ENCODE measurements around the gene C15orf40.

The C15orf40 gene

DNA sequence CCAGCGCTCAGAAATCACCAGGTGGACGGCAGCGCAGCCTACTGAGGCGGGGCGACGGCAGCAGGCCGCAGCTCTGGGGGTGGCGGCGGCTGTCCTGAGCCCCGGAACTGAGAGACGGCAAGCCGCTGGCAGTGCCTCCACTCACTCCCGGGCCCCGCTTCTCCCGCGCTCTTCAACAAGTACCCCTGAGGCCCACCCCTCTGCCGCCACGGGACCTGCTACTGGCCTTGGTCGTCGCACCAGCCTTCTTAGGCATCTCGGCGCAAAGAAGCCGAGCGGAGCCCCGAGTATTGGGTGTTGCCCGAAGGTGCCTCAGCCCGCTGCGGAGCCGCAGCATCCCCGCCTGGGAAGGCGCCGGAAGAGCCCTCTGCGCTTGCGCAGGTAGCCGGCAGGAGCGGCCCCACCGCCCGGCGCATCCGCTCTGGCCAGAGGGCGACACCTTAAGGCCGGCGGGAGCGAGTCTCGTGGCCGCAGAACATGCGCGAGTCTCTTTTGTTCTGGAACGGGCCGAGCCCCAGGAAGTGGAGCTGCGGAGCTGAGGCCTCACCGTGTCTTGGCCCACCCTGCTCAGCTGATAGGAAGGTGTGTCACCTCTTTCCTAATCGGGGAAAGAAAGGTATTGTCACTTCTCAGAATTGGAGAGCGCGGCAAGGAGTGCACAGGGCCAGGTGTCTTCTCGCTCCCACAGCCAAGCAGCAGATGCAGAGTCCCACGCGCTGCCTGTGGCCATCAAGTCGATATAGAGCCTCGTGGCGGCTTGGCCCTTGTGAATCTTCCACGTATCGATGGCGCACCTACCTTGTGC lies at the start of gene C15orf40:
C15orf40 (minus strand) TSS at position 369 of the 805 bp plus-strand sequence; CDS start at position 337, 32 bp downstream.
- TF ChIP-seq, protein P1, sequence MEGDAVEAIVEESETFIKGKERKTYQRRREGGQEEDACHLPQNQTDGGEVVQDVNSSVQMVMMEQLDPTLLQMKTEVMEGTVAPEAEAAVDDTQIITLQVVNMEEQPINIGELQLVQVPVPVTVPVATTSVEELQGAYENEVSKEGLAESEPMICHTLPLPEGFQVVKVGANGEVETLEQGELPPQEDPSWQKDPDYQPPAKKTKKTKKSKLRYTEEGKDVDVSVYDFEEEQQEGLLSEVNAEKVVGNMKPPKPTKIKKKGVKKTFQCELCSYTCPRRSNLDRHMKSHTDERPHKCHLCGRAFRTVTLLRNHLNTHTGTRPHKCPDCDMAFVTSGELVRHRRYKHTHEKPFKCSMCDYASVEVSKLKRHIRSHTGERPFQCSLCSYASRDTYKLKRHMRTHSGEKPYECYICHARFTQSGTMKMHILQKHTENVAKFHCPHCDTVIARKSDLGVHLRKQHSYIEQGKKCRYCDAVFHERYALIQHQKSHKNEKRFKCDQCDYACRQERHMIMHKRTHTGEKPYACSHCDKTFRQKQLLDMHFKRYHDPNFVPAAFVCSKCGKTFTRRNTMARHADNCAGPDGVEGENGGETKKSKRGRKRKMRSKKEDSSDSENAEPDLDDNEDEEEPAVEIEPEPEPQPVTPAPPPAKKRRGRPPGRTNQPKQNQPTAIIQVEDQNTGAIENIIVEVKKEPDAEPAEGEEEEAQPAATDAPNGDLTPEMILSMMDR (IDR thresholded peaks at IDR 0.05; ENCODE audit: low read depth, low read length, missing control alignments): peak; percentile 74
- in situ Hi-C loops (cut with HindIII; ENCODE audit: low sequenced_read_pairs): loop anchor here (5.0 kb wide), 1 partner anchor 86 kb away; no protein-coding TSS in a partner anchor
- DNase-seq (ENCODE audit: low read depth): peak; percentile 73
- H3K4me3 ChIP-seq (ENCODE audit: low read depth, low read length): peak within 1 kb of the TSS; percentile 70

GRCh38 chr15:83057696-83058376 lies 46.4 kb upstream of the C15orf40 start:
- TF ChIP-seq, protein P1 (IDR thresholded peaks at IDR 0.05; ENCODE audit: low read depth, low read length, missing control alignments): no peak
- in situ Hi-C loops (cut with HindIII; ENCODE audit: low sequenced_read_pairs): no loop called here
- no peak overlapping the region for H3K4me3 ChIP-seq (ENCODE audit: low read depth, low read length)
- DNase-seq (ENCODE audit: low read depth): no peak

DNA sequence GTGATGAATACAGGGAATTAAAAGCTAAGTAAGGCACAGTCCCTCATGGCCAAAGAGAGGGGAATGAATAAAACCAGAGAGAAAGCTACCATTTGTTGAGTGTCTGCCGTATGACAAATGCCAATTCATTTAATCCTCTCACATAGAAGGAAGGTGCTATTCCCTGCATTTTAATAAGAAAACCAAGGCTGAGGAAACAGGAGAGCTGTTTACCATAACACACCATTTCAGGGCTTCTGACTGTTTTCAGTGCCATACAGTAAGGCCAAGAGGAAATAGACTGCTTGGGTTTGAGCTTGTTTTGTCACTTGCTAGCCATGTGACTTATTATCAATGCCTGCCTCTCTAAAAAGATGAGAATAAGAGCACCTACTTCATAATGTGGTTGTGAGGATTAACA lies 45.6 kb upstream of the C15orf40 start:
- TF ChIP-seq, protein P1 (IDR thresholded peaks at IDR 0.05; ENCODE audit: low read depth, low read length, missing control alignments): no peak
- no peak overlapping the region for H3K4me3 ChIP-seq (ENCODE audit: low read depth, low read length)
- no peak for DNase-seq (ENCODE audit: low read depth)
- in situ Hi-C loops (cut with HindIII; ENCODE audit: low sequenced_read_pairs): no loop called here

GRCh38 chr15:83053151-83053550 lies 41.7 kb upstream of the C15orf40 start:
- TF ChIP-seq, protein P1 (IDR thresholded peaks at IDR 0.05; ENCODE audit: low read depth, low read length, missing control alignments): no peak
- no peak overlapping the region for H3K4me3 ChIP-seq (ENCODE audit: low read depth, low read length)
- in situ Hi-C loops (cut with HindIII; ENCODE audit: low sequenced_read_pairs): no loop called here
- peak; percentile 47 for DNase-seq (ENCODE audit: low read depth)

GRCh38 chr15:83046558-83047127 lies 35.2 kb upstream of the C15orf40 start:
- TF ChIP-seq, protein P1 (IDR thresholded peaks at IDR 0.05; ENCODE audit: low read depth, low read length, missing control alignments): no peak
- in situ Hi-C loops (cut with HindIII; ENCODE audit: low sequenced_read_pairs): no loop called here
- peak; percentile 55 for DNase-seq (ENCODE audit: low read depth)
- no peak overlapping the region for H3K4me3 ChIP-seq (ENCODE audit: low read depth, low read length)

- TF ChIP-seq, protein P1 (IDR thresholded peaks at IDR 0.05; ENCODE audit: low read depth, low read length, missing control alignments): no peak
- no peak overlapping the region for H3K4me3 ChIP-seq (ENCODE audit: low read depth, low read length)
- no peak for DNase-seq (ENCODE audit: low read depth)
- in situ Hi-C loops (cut with HindIII; ENCODE audit: low sequenced_read_pairs): no loop called here
Measured at GRCh38 chr15:83044156-83044555, 32.7 kb upstream of the C15orf40 start.

All from astrocyte of the cerebellum (primary cell).